ENCODE measurements around the gene HDDC2.

The HDDC2 gene

DNA sequence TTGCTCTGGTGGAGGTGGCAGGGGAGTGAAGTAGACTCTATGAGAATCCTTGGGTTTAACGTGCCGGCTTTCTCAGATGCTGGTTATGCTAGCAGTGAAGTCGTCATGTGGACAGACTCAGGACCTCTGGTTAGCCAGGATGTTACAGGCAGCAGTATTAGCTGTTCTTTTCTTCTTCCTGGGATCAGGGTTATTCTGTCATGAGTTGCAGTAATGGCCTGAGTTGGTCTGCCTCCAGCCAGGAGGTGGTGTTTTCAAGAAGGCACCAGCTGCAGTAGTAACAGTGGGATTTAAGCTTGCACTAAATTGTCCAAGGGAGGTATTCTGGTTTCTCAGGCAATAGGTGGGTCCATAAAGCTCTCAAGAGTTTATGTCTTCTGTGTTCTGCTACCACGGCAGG lies 56.7 kb downstream of the HDDC2 start:
- no peak for DNase-seq

DNA sequence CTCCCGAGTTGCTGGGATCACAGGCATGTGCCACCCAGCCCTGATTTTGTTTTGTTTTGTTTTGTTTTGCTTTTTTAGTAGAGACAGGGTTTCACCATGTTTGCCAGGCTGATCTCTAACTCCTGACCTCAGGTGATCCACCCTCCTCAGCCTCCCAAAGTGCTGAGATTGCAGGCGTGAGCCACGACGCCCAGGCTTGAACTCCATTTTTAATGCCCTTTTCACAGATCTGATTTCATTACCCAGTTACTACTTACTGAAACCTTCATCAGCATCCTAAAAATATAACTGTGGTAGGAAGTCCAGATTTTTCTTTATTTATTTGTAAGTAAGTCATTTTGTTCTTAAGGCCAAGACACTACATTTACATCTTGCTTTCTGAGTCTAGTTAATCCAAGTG lies 64.0 kb downstream of the HDDC2 start:
- DNase-seq, result no peak

DNA sequence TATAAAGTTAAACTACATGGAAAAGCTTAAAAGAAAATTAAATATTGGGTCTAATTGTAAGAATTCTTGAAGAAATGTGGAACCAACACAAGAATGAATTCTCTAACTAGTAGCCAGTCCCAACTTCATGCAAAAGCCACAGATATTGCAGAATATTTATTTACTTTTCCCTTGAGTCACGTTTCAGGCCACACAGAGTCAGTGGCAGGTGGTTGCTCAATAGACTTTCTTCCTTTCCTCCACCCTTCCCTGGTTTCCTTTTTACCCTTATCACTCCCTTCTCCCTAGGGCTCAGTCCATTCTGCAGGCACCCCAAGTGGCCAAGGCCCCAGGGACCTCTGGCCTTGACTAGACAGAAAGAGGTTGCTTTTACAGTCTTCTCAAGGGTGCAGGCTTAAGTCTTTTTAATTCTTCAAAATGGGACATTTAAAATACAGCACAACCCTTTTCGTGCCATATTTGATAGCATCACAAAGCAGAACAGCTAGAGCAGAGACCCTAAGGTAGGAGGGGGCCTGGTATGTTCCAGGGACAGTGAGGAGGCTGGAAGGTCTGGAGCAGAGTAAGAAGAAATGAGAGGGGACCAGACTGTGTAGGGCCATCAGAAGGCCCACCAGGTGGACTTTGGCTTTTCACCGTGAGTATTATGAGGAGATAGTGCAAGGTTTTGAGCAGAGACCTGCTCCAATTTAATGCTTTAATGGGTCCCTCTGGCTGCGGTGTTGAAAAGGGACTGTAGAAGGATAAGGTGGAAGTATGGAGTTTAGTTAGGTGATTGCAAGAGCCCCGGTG lies 65.0 kb downstream of the HDDC2 start:
- no peak for DNase-seq

DNA sequence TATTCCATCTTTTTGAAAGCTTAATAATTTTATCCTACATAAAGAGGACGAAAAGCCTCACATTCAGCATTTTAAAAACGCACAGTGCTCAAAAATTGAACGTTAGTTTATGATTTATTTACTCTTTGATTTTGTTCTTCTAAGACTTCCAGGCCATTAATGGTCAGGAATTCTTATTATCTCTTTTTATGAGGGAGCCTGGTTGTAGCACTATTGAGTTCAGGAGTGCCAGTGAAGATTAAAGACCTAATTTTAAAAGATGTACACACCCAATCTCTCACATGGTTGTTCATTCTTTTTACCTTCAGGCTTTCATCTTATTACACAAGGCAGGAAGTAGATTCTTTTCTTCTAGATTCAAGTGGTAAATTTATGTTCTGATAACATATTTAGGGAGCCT lies 68.6 kb downstream of the HDDC2 start:
- DNase-seq, result no peak

DNA sequence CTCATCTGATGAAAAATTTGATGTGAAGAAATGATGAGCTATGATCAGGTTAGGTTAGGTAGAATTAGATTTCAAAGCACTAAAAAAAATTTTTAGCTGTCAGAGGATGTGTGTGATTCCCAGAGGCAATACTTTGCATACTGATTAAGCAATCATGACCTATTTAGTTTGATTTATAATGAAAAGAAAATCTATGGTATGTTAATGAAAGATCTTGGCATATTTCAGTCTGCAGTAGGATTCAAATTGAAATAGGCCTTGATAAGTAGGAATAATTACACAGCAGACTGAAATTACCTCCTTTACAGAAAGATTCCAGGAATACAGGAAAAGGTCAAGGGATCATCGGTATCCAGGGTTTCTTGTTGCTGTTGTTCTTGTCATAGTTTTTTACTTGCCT lies 69.3 kb downstream of the HDDC2 start:
- no peak for DNase-seq

DNA sequence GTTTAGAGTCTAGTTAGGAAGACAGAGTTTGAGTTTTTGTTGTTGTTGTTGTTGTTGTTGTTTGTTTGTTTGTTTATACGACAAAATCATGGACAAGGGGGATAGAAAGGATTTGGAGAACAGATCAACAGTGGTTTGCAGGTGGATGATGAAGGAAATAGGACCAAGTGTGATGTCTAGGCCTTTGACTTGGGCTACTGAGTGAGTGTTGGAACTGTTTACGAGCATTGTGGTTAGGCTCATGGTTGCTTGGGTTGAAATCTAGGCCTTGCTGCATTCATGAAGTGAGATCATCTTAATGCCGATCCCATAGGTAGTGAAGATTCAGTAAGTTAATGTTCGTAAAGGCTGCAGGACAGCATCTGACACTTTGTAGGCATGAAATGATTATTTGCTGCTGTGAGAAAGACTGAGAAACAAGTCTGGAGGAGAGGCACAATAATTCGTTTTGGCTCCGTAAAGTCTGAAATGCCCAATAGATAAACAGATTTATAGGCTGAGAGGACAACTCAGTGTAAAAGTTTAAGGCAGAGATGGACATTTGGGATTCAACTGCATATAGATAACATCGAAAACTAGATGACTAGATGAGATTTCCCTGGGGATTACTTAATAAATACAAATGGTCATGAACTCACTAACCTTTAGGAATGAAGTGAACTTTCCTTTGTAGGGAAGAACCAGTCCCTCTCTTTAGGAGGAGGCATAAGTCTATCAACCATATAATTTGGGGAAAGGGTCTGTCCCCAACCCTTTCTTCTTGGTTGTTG lies 70.0 kb downstream of the HDDC2 start:
- no peak for DNase-seq

DNA sequence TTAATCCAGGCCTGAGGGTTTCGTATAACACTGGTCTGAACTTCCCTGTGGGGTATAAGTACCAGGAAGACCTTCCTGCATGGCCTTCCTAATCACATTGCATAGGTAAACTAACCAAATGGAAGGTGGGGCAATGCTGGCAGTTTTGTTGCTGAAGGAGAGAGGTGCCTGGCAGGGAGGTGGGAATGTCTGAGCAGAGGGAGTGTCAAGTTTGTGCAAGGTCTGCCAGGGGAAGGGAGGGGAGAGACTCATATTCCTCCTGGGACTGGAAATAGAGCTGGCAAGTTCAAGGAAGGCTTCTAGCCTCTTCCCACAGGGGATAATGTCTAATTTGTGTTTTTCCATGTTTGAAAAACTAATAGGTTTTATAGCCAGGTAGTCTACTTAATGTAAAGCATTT lies 70.6 kb downstream of the HDDC2 start:
- DNase-seq, result no peak

DNA sequence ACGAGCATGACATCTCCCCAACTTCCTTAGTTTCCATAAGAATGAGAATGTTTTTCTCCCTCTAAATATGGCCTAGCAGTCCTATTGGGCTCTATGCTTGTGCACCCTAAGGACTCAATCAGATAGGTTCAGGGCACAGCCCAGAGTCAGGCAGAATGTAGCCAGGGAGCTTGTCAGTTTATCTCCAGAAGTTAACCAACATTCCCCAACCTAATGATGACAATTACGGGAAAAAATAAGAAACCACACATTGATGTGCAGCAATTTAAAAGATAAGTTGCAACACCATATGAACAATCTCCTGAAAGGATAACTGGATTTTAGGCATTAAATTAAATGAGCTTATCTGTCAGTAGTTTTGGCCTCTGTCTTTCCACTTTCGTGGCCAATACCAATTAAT lies 71.1 kb downstream of the HDDC2 start:
- DNase-seq, result no peak

DNA sequence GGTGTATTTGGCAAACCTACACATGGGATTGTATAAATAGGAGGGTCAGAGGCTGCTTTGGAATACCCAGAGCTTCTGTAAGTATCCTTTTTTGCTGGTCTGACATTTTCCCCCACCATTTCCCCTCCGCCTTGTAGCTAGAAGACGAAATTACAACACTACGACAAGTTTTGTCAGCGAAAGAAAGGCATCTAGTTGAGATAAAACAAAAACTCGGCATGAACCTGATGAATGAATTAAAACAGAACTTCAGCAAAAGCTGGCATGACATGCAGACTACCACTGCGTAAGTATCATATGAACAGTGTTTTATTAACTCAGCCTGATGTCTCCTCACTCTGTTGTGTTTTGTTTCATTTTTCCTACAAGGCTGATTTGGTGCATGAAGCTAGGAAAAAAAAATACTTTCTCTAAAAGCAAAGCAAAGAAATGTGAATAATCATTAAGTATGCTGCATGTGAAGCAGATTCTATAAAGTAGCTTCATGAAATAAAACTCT lies 72.7 kb downstream of the HDDC2 start:
- no peak for DNase-seq

DNA sequence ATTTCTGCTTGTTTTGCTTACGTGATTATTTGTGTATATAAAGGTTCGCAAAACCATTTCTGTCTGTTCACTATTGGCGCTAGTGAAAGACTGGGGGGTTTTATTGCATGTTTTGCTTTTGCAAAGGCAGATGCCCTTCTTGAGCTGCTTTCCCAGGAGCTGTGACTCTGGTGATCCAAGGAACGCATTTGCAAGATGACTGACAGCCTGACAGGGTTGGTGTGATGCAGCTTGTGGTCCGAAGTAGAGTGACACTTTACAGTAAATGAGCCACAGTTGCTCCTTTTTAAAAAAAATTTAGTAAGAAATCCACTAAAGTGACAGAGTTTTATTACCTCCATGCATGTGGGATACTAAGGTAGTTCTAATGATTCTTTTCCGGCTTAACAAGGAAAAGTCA lies 74.5 kb downstream of the HDDC2 start:
- no peak for DNase-seq

Measured in anterior cingulate cortex (tissue), 58 donors.